CD4-positive, alpha-beta memory T cell (primary cell): ENCODE measurements around the gene USP4. TPM values are rescaled to one million over a fixed set of nuclear protein-coding genes. Genes with fewer than 3 reads are reported as not detected.

ENCODE experiments used
- CTCF ChIA-PET: fragments of 350-600 bp; sonication (Branson Sonifier 250); formaldehyde crosslinking; loops from one replicate; lab custom pipeline; 2021; ENCODE audit warnings: inconsistent platforms; ENCODE audit not compliant: partially characterized antibody; lab: Charles Lee
- POLR2A ChIA-PET: fragments of 350-600 bp; sonication (Branson Sonifier 250); formaldehyde crosslinking; loops from one replicate; lab custom pipeline; 2021; ENCODE audit not compliant: partially characterized antibody; lab: Charles Lee
- DNase-seq, 5 donors: peaks; one replicate each; pipeline versions ENCODE4 v3.0.0 to v3.0.0-alpha.2; 2020 to 2022; ENCODE audit warnings: mixed read lengths in 1 of 5
- H3K27ac ChIP-seq: one replicate; pipeline ENCODE4 v1.7.0; 2013; ENCODE audit warnings: low read depth, low read length
- H3K27me3 ChIP-seq: 2 replicates; pipeline ENCODE4 v1.7.0; 2013; ENCODE audit warnings: mild to moderate bottlenecking, low read length, moderate library complexity; ENCODE audit not compliant: insufficient read depth
- H3K36me3 ChIP-seq: 2 replicates; pipeline ENCODE4 v1.7.0; 2013; ENCODE audit warnings: mild to moderate bottlenecking, low read length, moderate library complexity; ENCODE audit not compliant: insufficient read depth
- H3K4me1 ChIP-seq: 2 replicates; pipeline ENCODE4 v1.7.0; 2013; ENCODE audit warnings: mild to moderate bottlenecking, low read length, moderate library complexity; ENCODE audit not compliant: insufficient read depth
- H3K4me3 ChIP-seq, 2 donors: one replicate each; pipeline ENCODE4 v1.7.0; 2013; ENCODE audit warnings: low read length in 2 of 2, mild to moderate bottlenecking in 1 of 2
- H3K9me3 ChIP-seq, 2 donors: one replicate each; pipeline ENCODE4 v1.7.0; 2013; ENCODE audit warnings: low read length in 2 of 2, control low read depth in 1 of 2; ENCODE audit not compliant: control insufficient read depth in 1 of 2
- H3K27ac Mint-ChIP-seq, 7 donors: one replicate each; pipeline ENCODE4 v1.8.0; 2020 to 2021; ENCODE audit warnings: mixed read lengths in 7 of 7, mild to moderate bottlenecking in 6 of 7, inconsistent platforms in 3 of 7, moderate library complexity in 3 of 7
- H3K27me3 Mint-ChIP-seq, 2 donors: one replicate each; pipeline ENCODE4 v1.8.0; 2020 to 2021; ENCODE audit warnings: mixed read lengths in 2 of 2
- H3K36me3 Mint-ChIP-seq, 2 donors: one replicate each; pipeline ENCODE4 v1.8.0; 2020 to 2021; ENCODE audit warnings: mixed read lengths in 2 of 2, inconsistent platforms in 1 of 2, mild to moderate bottlenecking in 1 of 2
- H3K4me1 Mint-ChIP-seq, 4 donors: one replicate each; pipeline ENCODE4 v1.8.0; 2020 to 2021; ENCODE audit warnings: mixed read lengths in 4 of 4, mild to moderate bottlenecking in 1 of 4
- H3K4me3 Mint-ChIP-seq, 8 donors: one replicate each; pipeline ENCODE4 v1.8.0; 2020 to 2021; ENCODE audit warnings: mixed read lengths in 8 of 8, mild to moderate bottlenecking in 7 of 8, moderate library complexity in 6 of 8, inconsistent platforms in 3 of 8
- H3K9me3 Mint-ChIP-seq, 8 donors: one replicate each; pipeline ENCODE4 v1.8.0; 2020 to 2021; ENCODE audit warnings: mixed read lengths in 8 of 8, mild to moderate bottlenecking in 5 of 8, inconsistent platforms in 3 of 8, moderate library complexity in 1 of 8
- intact Hi-C: fragments of 100-400 bp; cut with micrococcal nuclease; formaldehyde crosslinking; loops from one replicate; pipeline ENCODE4 v1.15.1; 2023
- polyA plus RNA-seq, 2 donors: library from polyadenylated mRNA; unstranded; fragments of 300-500 nt; fragmentation: Illumina TruSeq; gene quantifications; one replicate each; pipeline ENCODE4 v1.2.3, GENCODE V29; 2021
- total RNA-seq, 2 experiments: library from RNA; stranded (reverse); gene quantifications; one replicate each; pipeline ENCODE4 v1.2.3, GENCODE V29; 2021

Gene USP4
- total and polyA plus RNA-seq, 4 experiments from 2014 or later: 73.2 to 114 (median 93.0) TPM

DNA sequence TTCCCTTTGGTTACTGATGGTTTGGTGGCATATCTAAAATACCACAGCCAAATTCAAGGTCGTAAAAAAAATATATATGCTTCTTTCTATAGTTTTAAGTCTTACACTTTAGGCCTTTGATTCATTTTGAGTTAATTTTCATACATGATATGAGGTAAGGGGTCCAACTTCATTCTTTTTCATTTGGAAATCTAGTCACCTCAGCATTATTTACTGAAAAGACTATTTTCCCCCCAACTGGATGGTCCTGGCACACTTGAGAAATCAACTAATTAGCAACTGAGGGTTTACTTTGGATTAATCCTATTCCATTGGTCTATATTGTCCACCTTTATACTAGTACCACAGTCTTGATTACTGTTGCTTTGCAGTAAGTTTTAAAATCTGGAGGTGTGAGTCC lies 45.8 kb upstream of the USP4 start:
- Histone ChIP-seq H3K9me3 (no peaks in the 10 kb centered on the region), H3K4me3 (no peak overlapping the region), H3K27me3 (no peaks in the 10 kb centered on the region), H3K36me3 (peaks cover 4% of the 10 kb centered on the region), H3K27ac (no peak overlapping the region), H3K4me1 (peaks cover 80% of the 10 kb centered on the region)
- ChIA-PET POLR2A (no interaction called here), CTCF (no interaction called here)
- Mint-ChIP-seq H3K9me3 (no peaks in the 10 kb centered on the region), H3K36me3 (peaks cover 4 to 12% of the 10 kb centered on the region in 2 donors), H3K4me1 (peaks cover 36 to 82% (median 54%) of the 10 kb centered on the region in 4 donors), H3K27me3 (no peaks in the 10 kb centered on the region), H3K27ac (peak overlapping the region in 4 of 7 donors; percentile 3 to 90 (median 56)), H3K4me3 (peak overlapping the region in 2 of 8 donors; percentile 32 to 70)
- intact Hi-C loops: no loop called here
- DNase-seq: no peak

DNA sequence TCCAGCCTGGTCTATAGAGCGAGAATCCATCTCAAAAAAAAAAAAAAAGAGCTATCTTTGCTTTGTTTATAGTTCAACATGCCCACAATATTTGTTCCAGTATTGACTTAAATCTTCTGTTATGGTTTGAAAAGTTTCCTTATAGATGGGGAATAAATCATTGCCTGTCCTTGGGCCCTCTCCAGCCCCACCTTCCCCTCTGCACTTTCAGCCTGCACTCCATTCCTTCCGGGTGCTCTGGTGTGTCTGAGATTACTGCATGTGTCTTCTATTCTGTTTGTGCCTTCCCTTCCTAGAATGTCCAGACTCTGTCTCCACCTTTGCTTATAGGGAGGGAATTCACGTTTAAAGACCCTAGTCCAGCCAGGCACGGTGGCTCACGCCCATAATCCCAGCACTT lies 43.5 kb upstream of the USP4 start:
- H3K36me3 Mint-ChIP-seq: peaks cover 4 to 8% of the 10 kb centered on the region in 2 donors
- peaks cover 40 to 79% (median 59%) of the 10 kb centered on the region in 4 donors for H3K4me1 Mint-ChIP-seq

DNA sequence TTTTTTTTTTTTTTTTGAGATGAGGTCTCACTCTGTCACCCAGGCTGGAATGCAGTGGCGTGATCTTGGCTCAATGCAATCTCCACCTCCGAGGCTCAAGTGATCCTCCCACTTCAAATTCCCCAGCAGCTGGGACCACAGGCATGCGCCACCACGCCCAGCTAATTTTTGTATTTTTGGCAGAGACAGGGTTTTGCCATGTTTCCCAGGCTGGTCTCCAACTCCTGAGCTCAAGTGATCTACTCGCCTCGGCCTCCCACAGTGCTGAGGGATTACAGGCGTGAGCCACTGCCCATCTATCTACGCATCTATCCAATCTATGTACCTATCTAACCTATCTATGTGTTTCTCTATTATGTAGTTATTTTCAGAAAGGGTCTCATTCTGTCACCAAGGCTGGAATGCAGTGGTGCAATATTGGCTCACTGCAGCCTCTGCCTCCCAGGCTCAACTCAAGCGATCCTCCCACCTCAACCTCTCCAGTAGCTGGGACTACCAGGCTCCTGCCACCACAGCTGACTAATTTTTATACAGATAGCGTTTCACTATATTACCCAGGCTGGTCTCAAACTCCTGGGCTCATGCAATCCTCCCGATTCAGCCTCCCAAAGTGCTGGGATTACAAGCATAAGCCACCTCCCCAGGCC lies 38.5 kb upstream of the USP4 start:
- Histone ChIP-seq H3K27ac (no peak overlapping the region), H3K9me3 (no peaks in the 10 kb centered on the region), H3K4me3 (no peak overlapping the region), H3K27me3 (no peaks in the 10 kb centered on the region), H3K4me1 (peaks cover 39% of the 10 kb centered on the region), H3K36me3 (peaks cover 4% of the 10 kb centered on the region)
- Mint-ChIP-seq H3K9me3 (no peaks in the 10 kb centered on the region), H3K4me1 (peaks cover 25 to 60% (median 40%) of the 10 kb centered on the region in 4 donors), H3K4me3 (peak overlapping the region in 3 of 8 donors; percentile 38 to 64 (median 43)), H3K27ac (peak overlapping the region in 6 of 7 donors; percentile 2 to 66 (median 44)), H3K36me3 (peaks cover 8 to 22% of the 10 kb centered on the region in 2 donors), H3K27me3 (no peaks in the 10 kb centered on the region)
- ChIA-PET CTCF (no interaction called here), POLR2A (interaction anchor here (1.0 kb wide), 1 partner anchor 38 kb away, joined by 4 read pairs; the partner anchor contains the start of gene USP4)
- DNase-seq: no peak
- intact Hi-C loops: no loop called here

More for the DNA sequence above, 43.5 kb upstream of the USP4 start:
- intact Hi-C loops: no loop called here
- Histone ChIP-seq H3K36me3 (no peaks in the 10 kb centered on the region), H3K27ac (no peak overlapping the region), H3K27me3 (no peaks in the 10 kb centered on the region), H3K4me3 (no peak overlapping the region), H3K4me1 (peaks cover 77% of the 10 kb centered on the region), H3K9me3 (no peaks in the 10 kb centered on the region)
- peak overlapping the region in 5 of 8 donors; percentile 17 to 58 (median 43) for H3K4me3 Mint-ChIP-seq
- peak overlapping the region in 6 of 7 donors; percentile 19 to 88 (median 52) for H3K27ac Mint-ChIP-seq
- H3K27me3 Mint-ChIP-seq: no peaks in the 10 kb centered on the region
- no peaks in the 10 kb centered on the region for H3K9me3 Mint-ChIP-seq
- ChIA-PET CTCF (no interaction called here), POLR2A (no interaction called here)
- no peak for DNase-seq

DNA sequence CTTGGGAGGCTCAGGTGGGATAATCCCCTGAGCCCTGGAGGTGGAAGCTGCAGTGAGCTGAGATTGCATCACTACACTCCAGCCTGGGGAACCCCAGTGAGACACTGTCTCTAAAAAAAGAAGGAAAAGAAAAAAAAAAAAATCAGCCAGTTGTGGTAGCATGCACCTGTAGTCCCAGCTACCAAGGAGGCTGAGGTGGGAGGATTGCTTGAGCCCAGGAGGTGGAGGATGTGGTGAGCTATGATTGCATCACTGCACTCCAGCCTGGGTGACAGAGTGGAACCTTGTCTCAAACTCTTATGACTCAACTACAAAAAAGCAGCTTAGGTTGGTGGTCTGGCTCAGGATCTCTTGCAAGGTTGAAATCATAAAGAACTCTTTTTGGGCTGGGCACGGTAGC lies 37.6 kb upstream of the USP4 start:
- no peak overlapping the region for H3K4me3 Mint-ChIP-seq
- no peak overlapping the region for H3K27ac ChIP-seq
- CTCF ChIA-PET: interaction anchor here (0.7 kb wide), 1 partner anchor 402 kb away, joined by 3 read pairs; no protein-coding TSS in a partner anchor
- peak in 3 of 5 donors; percentile 10 to 77 (median 12) for DNase-seq
- H3K36me3 ChIP-seq: peaks cover 12% of the 10 kb centered on the region
- H3K4me1 ChIP-seq: peaks cover 31% of the 10 kb centered on the region
- POLR2A ChIA-PET: interaction anchor here (1.0 kb wide), 1 partner anchor 37 kb away, joined by 4 read pairs; the partner anchor contains the start of gene USP4
- H3K4me1 Mint-ChIP-seq: peaks cover 26 to 57% (median 36%) of the 10 kb centered on the region in 4 donors
- peaks cover 13 to 30% of the 10 kb centered on the region in 2 donors for H3K36me3 Mint-ChIP-seq
- H3K4me3 ChIP-seq: no peak overlapping the region
- intact Hi-C loops: no loop called here
- peak overlapping the region in 4 of 7 donors; percentile 29 to 90 (median 60) for H3K27ac Mint-ChIP-seq
- no peaks in the 10 kb centered on the region for H3K27me3 ChIP-seq
- H3K27me3 Mint-ChIP-seq: no peaks in the 10 kb centered on the region
- no peaks in the 10 kb centered on the region for H3K9me3 Mint-ChIP-seq
- no peaks in the 10 kb centered on the region for H3K9me3 ChIP-seq

DNA sequence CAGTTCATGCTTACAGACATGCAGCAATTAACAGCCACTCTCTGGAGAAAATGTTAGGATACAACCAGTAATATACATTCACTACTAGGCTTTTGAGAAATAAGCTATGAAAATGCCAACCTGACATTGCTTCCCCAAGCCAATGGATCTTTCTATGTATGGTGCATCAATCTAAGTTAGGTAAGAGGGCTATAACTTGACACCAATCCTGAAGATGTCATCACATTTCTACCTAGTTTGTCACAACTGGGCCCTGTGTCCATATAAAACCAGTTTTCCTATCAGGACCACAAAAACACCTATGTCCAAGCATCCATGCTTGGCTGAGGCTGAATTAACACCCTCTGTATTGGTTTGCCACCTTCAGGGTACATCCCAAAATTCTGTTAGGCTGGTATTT lies 32.1 kb upstream of the USP4 start:
- DNase-seq: no peak
- ChIA-PET POLR2A (interaction anchor here (0.9 kb wide), 1 partner anchor 40 kb away, joined by 3 read pairs; the partner anchor contains the start of gene RHOA), CTCF (no interaction called here)
- H3K4me3 Mint-ChIP-seq: no peak overlapping the region
- no peak overlapping the region for H3K27ac Mint-ChIP-seq
- H3K4me1 Mint-ChIP-seq: peaks cover 9 to 36% (median 19%) of the 10 kb centered on the region in 4 donors
- Histone ChIP-seq H3K36me3 (peaks cover 27% of the 10 kb centered on the region), H3K27me3 (no peaks in the 10 kb centered on the region), H3K27ac (no peak overlapping the region), H3K9me3 (no peaks in the 10 kb centered on the region), H3K4me1 (peaks cover 7% of the 10 kb centered on the region), H3K4me3 (no peak overlapping the region)
- H3K27me3 Mint-ChIP-seq: no peaks in the 10 kb centered on the region
- no peaks in the 10 kb centered on the region for H3K9me3 Mint-ChIP-seq
- intact Hi-C loops: no loop called here
- H3K36me3 Mint-ChIP-seq: peaks cover 33 to 67% of the 10 kb centered on the region in 2 donors

DNA sequence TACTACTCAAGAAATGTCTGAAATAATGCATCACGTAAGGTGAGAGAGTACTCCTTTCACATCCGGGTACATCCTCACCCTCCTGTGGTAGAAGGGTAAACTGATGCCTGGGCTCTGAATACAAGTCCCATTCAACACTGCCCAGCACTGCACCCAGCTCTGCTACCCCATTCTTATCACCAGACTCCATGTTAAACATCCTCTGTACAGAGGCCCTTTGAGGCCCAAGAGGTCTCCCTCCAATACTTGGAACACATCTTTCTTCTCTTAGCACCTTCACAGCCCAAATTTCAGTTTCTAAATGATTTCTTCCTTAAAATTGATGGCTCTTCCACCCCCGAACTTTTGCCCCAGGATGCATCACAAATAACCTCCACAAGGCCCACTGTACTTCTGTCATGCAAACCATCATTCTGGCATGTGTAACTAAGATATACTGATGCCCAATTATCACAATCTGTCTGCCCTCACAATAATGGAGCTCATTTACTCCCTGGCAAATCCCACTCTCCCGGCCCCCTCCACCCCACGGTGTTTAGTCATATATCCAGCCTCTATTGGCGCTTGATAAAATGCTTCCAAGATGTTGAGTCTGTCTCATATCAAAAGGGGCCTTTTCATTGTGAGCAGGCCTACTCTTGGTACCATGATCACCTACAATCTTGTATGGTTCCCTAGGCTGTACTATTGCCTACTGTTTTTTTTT lies 30.9 kb upstream of the USP4 start:
- Histone ChIP-seq H3K27me3 (no peaks in the 10 kb centered on the region), H3K4me3 (no peak overlapping the region), H3K9me3 (no peaks in the 10 kb centered on the region), H3K36me3 (peaks cover 38% of the 10 kb centered on the region), H3K27ac (no peak overlapping the region), H3K4me1 (peaks cover 7% of the 10 kb centered on the region)
- no peaks in the 10 kb centered on the region for H3K27me3 Mint-ChIP-seq
- H3K36me3 Mint-ChIP-seq: peaks cover 37 to 78% of the 10 kb centered on the region in 2 donors
- H3K4me3 Mint-ChIP-seq: no peak overlapping the region
- POLR2A ChIA-PET: interaction anchor here (1.2 kb wide), 1 partner anchor 12 kb away, joined by 4 read pairs; the partner anchor contains the start of gene GPX1
- peak overlapping the region; percentile 0 to 76 (median 32) for H3K27ac Mint-ChIP-seq
- no peak for DNase-seq
- CTCF ChIA-PET: interaction anchor here (1.9 kb wide), 1 partner anchor 31 kb away, joined by 8 read pairs; the partner anchor contains the start of gene USP4
- no peaks in the 10 kb centered on the region for H3K9me3 Mint-ChIP-seq
- peaks cover 12 to 34% (median 16%) of the 10 kb centered on the region in 4 donors for H3K4me1 Mint-ChIP-seq
- intact Hi-C loops: no loop called here

DNA sequence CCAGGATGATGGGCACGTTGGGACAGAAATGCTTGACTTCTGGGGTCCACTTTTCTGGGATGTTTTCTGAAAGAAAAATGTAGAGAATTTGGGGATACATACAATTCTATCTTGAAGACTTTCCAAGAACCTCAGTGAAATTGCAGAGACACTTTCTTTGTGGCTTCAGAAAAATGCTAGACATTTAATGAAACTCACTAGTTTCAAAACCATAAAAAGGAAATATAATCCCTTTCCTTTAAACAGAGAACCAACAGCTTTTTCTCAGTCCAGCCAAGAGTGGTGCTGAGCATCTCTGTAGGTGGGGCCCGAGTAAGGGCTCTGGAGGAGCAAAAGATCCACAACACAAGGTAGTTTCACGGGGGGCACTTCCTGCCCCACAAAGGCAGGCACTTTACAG lies 22.7 kb upstream of the USP4 start:
- Histone ChIP-seq H3K4me3 (no peak overlapping the region), H3K4me1 (peaks cover 11% of the 10 kb centered on the region), H3K27me3 (no peaks in the 10 kb centered on the region), H3K27ac (no peak overlapping the region), H3K9me3 (no peaks in the 10 kb centered on the region), H3K36me3 (peaks cover 43% of the 10 kb centered on the region)
- Mint-ChIP-seq H3K9me3 (no peaks in the 10 kb centered on the region), H3K4me1 (peaks cover 4 to 17% (median 7%) of the 10 kb centered on the region in 4 donors), H3K4me3 (no peak overlapping the region), H3K27me3 (no peaks in the 10 kb centered on the region), H3K36me3 (peaks cover 27 to 65% of the 10 kb centered on the region in 2 donors), H3K27ac (peak overlapping the region in 6 of 7 donors; percentile 47 to 88 (median 58))
- ChIA-PET POLR2A (interaction anchor here (2.0 kb wide), 1 partner anchor 22 kb away, joined by 6 read pairs; the partner anchor contains the start of gene USP4), CTCF (interaction anchor here (1.5 kb wide), 1 partner anchor 22 kb away, joined by 3 read pairs; the partner anchor contains the start of gene USP4)
- no peak for DNase-seq
- intact Hi-C loops: no loop called here
